Psoas muscle (tissue), 8 donors: Measurements from ENCODE around the gene WNT9B. TPM values are rescaled to one million over a fixed set of nuclear protein-coding genes. Genes with fewer than 3 reads are reported as not detected.

ENCODE experiments used
- ATAC-seq, 4 donors: fragments of 200-7000 bp; cut with Tn5 transposase; one replicate each; pipeline ENCODE4 v1.9.1; 2020; ENCODE audit warnings: moderate library complexity in 3 of 4, mild to moderate bottlenecking in 2 of 4
- DNase-seq, 2 donors: peaks; one replicate each; pipeline ENCODE4 v3.0.0-alpha.2; 2020
- H3K27ac ChIP-seq: fragments of 200-600 bp; one replicate; pipeline ENCODE4 v1.8.0; 2022
- H3K27me3 ChIP-seq, 3 donors: fragments of 200-600 bp in 1 of 3; one replicate each; pipeline versions ENCODE4 v1.6.1 to v1.8.0; 2013 to 2022; ENCODE audit warnings: low read length in 2 of 3, mild to moderate bottlenecking in 2 of 3, moderate library complexity in 1 of 3; ENCODE audit not compliant: insufficient read depth in 3 of 3
- H3K36me3 ChIP-seq, 2 donors: fragments of 200-600 bp in 1 of 2; one replicate each; pipeline versions ENCODE4 v1.6.1 to v1.8.0; 2013 to 2022; ENCODE audit warnings: low read depth in 1 of 2, mild to moderate bottlenecking in 1 of 2, moderate library complexity in 1 of 2; ENCODE audit not compliant: insufficient read depth in 1 of 2
- H3K4me1 ChIP-seq: fragments of 200-600 bp; one replicate; pipeline ENCODE4 v1.8.0; 2022
- H3K4me3 ChIP-seq: fragments of 200-600 bp; one replicate; pipeline ENCODE4 v1.8.0; 2022; ENCODE audit warnings: mild to moderate bottlenecking
- H3K9me3 ChIP-seq: fragments of 200-600 bp; one replicate; pipeline ENCODE4 v1.8.0; 2022
- WGBS, 3 donors: extraction: QIAGEN DNeasy Blood & Tissue Kit; methylation state at CpG; one replicate each; pipeline versions ENCODE4 v1.1.6 to v1.1.7; 2013; 5-methylcytosine and 5-hydroxymethylcytosine counted together
- intact Hi-C, 2 donors: fragments of 100-400 bp; cut with DNase I; formaldehyde crosslinking; loops; one replicate each; pipeline versions ENCODE4 v1.11.0 to v1.14.2; 2022
- polyA plus RNA-seq, 3 donors: library from polyadenylated mRNA; stranded (reverse); fragments of 200-250 nt; gene quantifications; one replicate each; pipeline ENCODE4 v1.2.3, GENCODE V29; 2013
- total RNA-seq, 4 donors: library from RNA; stranded (reverse); fragmentation: NEBNext Ultra II Directional in 2 of 4; extraction: Animal tissue kit (Norgen Biotek cat#: 25700) in 2 of 4; gene quantifications; one replicate each; pipeline versions ENCODE4 v1.2.1 to v1.2.4, GENCODE V29; 2021 to 2023
- TF ChIP-seq, protein P1 (sequence below): fragments of 200-600 bp; IDR thresholded peaks from one replicate; pipeline ENCODE4 v1.8.0; 2022; ENCODE audit warnings: antibody characterized with exemption
- donor health status: healthy with polysubstance abuse.
- donor health status: DM: no; HTN: no; CAD: no; lungs with moderate emphysema.
- donor health status: Bipolar disorder and iron deficiency.
- donor health status: healthy.
- donor health status: DM: yes; HTN: yes; CAD: no.
- donor health status: DM: no; HTN: no; CAD: no.
- donor health status: DM: no; HTN: no; CAD: no.
- donor health status: DM: yes; HTN: yes; CAD: no.

The WNT9B gene
- total and polyA plus RNA-seq, 7 donors = 0.05 to 0.32 (median 0.13) TPM; not detected in 3

- peaks cover 0 to 57% (median 3%) of the 10 kb centered on the region in 3 donors for H3K27me3 ChIP-seq
Observed at GRCh38 chr17:46890638-46891037, 39.3 kb downstream of the WNT9B start.

GRCh38 chr17:46892192-46892703, 40.9 kb downstream of the WNT9B start:
- peaks cover 0 to 44% (median 3%) of the 10 kb centered on the region in 3 donors for H3K27me3 ChIP-seq
- ATAC-seq = no peak

More at GRCh38 chr17:46890638-46891037, 39.3 kb downstream of the WNT9B start:
- no peaks in the 10 kb centered on the region for H3K9me3 ChIP-seq
- H3K36me3 ChIP-seq = no peaks in the 10 kb centered on the region
- H3K4me1 ChIP-seq = no peaks in the 10 kb centered on the region
- ATAC-seq = no peak
- WGBS, 3 donors = 49 to 58% (median 55%) methylated on average over 6 of the region's 6 CpGs
- intact Hi-C loops = no loop called here
- TF ChIP-seq, protein P1, sequence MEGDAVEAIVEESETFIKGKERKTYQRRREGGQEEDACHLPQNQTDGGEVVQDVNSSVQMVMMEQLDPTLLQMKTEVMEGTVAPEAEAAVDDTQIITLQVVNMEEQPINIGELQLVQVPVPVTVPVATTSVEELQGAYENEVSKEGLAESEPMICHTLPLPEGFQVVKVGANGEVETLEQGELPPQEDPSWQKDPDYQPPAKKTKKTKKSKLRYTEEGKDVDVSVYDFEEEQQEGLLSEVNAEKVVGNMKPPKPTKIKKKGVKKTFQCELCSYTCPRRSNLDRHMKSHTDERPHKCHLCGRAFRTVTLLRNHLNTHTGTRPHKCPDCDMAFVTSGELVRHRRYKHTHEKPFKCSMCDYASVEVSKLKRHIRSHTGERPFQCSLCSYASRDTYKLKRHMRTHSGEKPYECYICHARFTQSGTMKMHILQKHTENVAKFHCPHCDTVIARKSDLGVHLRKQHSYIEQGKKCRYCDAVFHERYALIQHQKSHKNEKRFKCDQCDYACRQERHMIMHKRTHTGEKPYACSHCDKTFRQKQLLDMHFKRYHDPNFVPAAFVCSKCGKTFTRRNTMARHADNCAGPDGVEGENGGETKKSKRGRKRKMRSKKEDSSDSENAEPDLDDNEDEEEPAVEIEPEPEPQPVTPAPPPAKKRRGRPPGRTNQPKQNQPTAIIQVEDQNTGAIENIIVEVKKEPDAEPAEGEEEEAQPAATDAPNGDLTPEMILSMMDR = no peak
- no peak overlapping the region for H3K4me3 ChIP-seq
- DNase-seq = peak in 1 of 2 donors; percentile 12
- no peak overlapping the region for H3K27ac ChIP-seq

DNA sequence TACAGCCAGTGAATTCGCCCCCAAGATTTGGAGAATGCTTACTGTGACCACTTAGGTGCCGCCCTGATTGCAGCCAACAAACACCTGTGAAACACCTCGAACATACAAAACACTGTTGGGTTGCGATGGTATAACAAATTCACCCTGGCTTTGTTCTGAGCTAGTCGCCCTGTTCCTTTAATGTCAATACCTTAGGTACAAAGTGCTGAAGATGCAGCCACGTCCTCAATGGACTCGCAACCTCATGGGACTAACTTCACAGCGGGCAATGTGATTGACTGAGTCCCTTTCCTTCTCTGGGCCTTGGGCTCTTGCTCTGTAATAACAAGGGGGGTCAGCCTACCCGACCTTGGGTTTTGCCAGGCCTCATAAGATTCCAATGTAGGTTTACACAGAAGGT, 42.6 kb downstream of the WNT9B start:
- no peak overlapping the region for H3K4me3 ChIP-seq
- H3K36me3 ChIP-seq = no peaks in the 10 kb centered on the region
- H3K4me1 ChIP-seq = no peaks in the 10 kb centered on the region
- no peak overlapping the region for H3K27ac ChIP-seq
- no peak for DNase-seq
- H3K9me3 ChIP-seq = no peaks in the 10 kb centered on the region
- TF ChIP-seq, protein P1 = no peak
- no peak for ATAC-seq
- peaks cover 0 to 44% (median 3%) of the 10 kb centered on the region in 3 donors for H3K27me3 ChIP-seq
- intact Hi-C loops = no loop called here
- 74 to 79% (median 78%) methylated on average over 9 of the region's 9 CpGs for WGBS, 3 donors

More at GRCh38 chr17:46892192-46892703, 40.9 kb downstream of the WNT9B start:
- Histone ChIP-seq H3K4me1 (no peaks in the 10 kb centered on the region), H3K4me3 (no peak overlapping the region), H3K9me3 (no peaks in the 10 kb centered on the region), H3K27ac (no peak overlapping the region), H3K36me3 (no peaks in the 10 kb centered on the region)
- 60 to 66% (median 65%) methylated on average over 4 of the region's 4 CpGs for WGBS, 3 donors
- no peak for DNase-seq
- intact Hi-C loops = no loop called here
- TF ChIP-seq, protein P1 = no peak

- no peak for DNase-seq
- no peak for ATAC-seq
- TF ChIP-seq, protein P1 = no peak
- Histone ChIP-seq H3K36me3 (no peaks in the 10 kb centered on the region), H3K4me1 (no peaks in the 10 kb centered on the region), H3K9me3 (no peaks in the 10 kb centered on the region), H3K4me3 (no peak overlapping the region), H3K27ac (no peak overlapping the region), H3K27me3 (peaks cover 0 to 39% (median 3%) of the 10 kb centered on the region in 3 donors)
- intact Hi-C loops = no loop called here
- WGBS, 3 donors = 33 to 42% (median 37%) methylated on average over 29 of the region's 29 CpGs
Observed at GRCh38 chr17:46894476-46895151, 43.2 kb downstream of the WNT9B start.
